H1 (cell line): Measurements from ENCODE around the gene CLEC16A.

Experiments used
- CHD2 ChIP-seq: IDR thresholded peaks from 2 replicates; pipeline ENCODE4 v1.6.1; 2012; ENCODE audit warnings: low read length, improper control_type of control experiment
- CTCF ChIP-seq, 3 experiments: IDR thresholded peaks; 1 replicate in 2 of 3; 2 replicates in 1 of 3; pipeline versions ENCODE4 v1.5.1 to v1.6.1; 2011; ENCODE audit warnings: low read length in 3 of 3, mild to moderate bottlenecking in 3 of 3, inconsistent platforms in 2 of 3, low read depth in 1 of 3, moderate library complexity in 1 of 3; ENCODE audit not compliant: insufficient read depth in 1 of 3; ENCODE audit errors: control extremely low read depth in 1 of 3
- EZH2 ChIP-seq: fragments of 200-600 bp; sonication (generic); IDR thresholded peaks from 2 replicates; pipeline ENCODE4 v1.7.1; 2012; ENCODE audit warnings: low read depth, mild to moderate bottlenecking, moderate library complexity, low read length, inconsistent platforms; ENCODE audit not compliant: severe bottlenecking
- HDAC2 ChIP-seq, 2 experiments: fragments of 300-600 bp in 1 of 2; sonication (generic) in 1 of 2; IDR thresholded peaks; 2 replicates each; pipeline ENCODE4 v1.6.1; 2011 to 2012; ENCODE audit warnings: low read depth in 2 of 2, low read length in 2 of 2, mild to moderate bottlenecking in 2 of 2, moderate library complexity in 2 of 2, borderline replicate concordance in 1 of 2, inconsistent platforms in 1 of 2
- NANOG ChIP-seq: IDR thresholded peaks from 2 replicates; pipeline ENCODE4 v1.6.1; 2011; ENCODE audit warnings: low read length, low read depth, mild to moderate bottlenecking, inconsistent platforms; ENCODE audit not compliant: insufficient read depth, poor library complexity, severe bottlenecking
- NRF1 ChIP-seq: IDR thresholded peaks from 2 replicates; pipeline ENCODE4 v1.6.1; 2011; ENCODE audit warnings: mild to moderate bottlenecking, low read depth, low read length, improper control_type of control experiment
- PHF8 ChIP-seq: fragments of 200-600 bp; sonication (generic); conservative IDR thresholded peaks from 2 replicates; pipeline ENCODE4 v1.7.1; 2012; ENCODE audit warnings: low read depth, mild to moderate bottlenecking, inconsistent platforms, low read length, moderate library complexity
- POLR2A ChIP-seq, 2 experiments: IDR thresholded peaks; 1 replicate in 1 of 2; 2 replicates in 1 of 2; pipeline ENCODE4 v1.6.1; 2011; ENCODE audit warnings: low read depth in 2 of 2, low read length in 2 of 2, mild to moderate bottlenecking in 2 of 2; ENCODE audit errors: control extremely low read depth in 1 of 2
- POLR2AphosphoS5 ChIP-seq: IDR thresholded peaks from 2 replicates; pipeline ENCODE4 v1.6.1; 2011; ENCODE audit warnings: low read depth, low read length
- RAD21 ChIP-seq, 2 experiments: IDR thresholded peaks in 1 of 2; conservative IDR thresholded peaks in 1 of 2; 2 replicates each; pipeline ENCODE4 v1.6.1; 2011; ENCODE audit warnings: low read depth in 2 of 2, low read length in 2 of 2, improper control_type of control experiment in 1 of 2, inconsistent platforms in 1 of 2, mild to moderate bottlenecking in 1 of 2, moderate library complexity in 1 of 2
- RNF2 ChIP-seq: fragments of 200-900, 300-1000 bp; sonication (generic); IDR thresholded peaks from 2 replicates; pipeline ENCODE4 v1.7.1; 2016; ENCODE audit warnings: borderline replicate concordance, low read depth, mild to moderate bottlenecking, antibody characterized with exemption, low read length; ENCODE audit not compliant: poor library complexity, severe bottlenecking; ENCODE audit errors: missing control alignments

GRCh38 chr16:11229432-11229831 is 285.1 kb downstream of the CLEC16A start:
- TF ChIP-seq HDAC2 (IDR thresholded peaks at IDR 0.05; ENCODE audit: borderline replicate concordance in 1 of 2, low read depth in 2 of 2, low read length in 2 of 2): no peak
- no peak for TF ChIP-seq EZH2
- no peak for TF ChIP-seq CHD2
- no peak for TF ChIP-seq POLR2AphosphoS5
- TF ChIP-seq CTCF (IDR thresholded peaks at IDR 0.05; ENCODE audit: control extremely low read depth in 1 of 3, insufficient read depth in 1 of 3, low read depth in 1 of 3, low read length in 3 of 3): no peak
- no peak for TF ChIP-seq POLR2A (IDR thresholded peaks at IDR 0.05; ENCODE audit: control extremely low read depth in 1 of 2, low read depth in 2 of 2, low read length in 2 of 2)
- no peak for TF ChIP-seq RNF2
- TF ChIP-seq RAD21 (IDR thresholded peaks at IDR 0.05 in 1 of 2, conservative IDR thresholded peaks at IDR 0.05 in 1 of 2; ENCODE audit: low read depth in 2 of 2, low read length in 2 of 2): no peak
- TF ChIP-seq NRF1: no peak
- TF ChIP-seq NANOG: no peak
- no peak for TF ChIP-seq PHF8
